GM18858 (cell line): ENCODE measurements around the gene BCOR.

ENCODE experiments used
- ATAC-seq: cut with Tn5 transposase; IDR thresholded peaks from one replicate; pipeline ENCODE4 v1.9.1; 2021; ENCODE audit not compliant: unreplicated experiment

BCOR gene

GRCh38 chrX:40007131-40007755, 90.5 kb downstream of the BCOR start:
- no peak for ATAC-seq

GRCh38 chrX:40006106-40007017, 91.4 kb downstream of the BCOR start:
- no peak for ATAC-seq

DNA sequence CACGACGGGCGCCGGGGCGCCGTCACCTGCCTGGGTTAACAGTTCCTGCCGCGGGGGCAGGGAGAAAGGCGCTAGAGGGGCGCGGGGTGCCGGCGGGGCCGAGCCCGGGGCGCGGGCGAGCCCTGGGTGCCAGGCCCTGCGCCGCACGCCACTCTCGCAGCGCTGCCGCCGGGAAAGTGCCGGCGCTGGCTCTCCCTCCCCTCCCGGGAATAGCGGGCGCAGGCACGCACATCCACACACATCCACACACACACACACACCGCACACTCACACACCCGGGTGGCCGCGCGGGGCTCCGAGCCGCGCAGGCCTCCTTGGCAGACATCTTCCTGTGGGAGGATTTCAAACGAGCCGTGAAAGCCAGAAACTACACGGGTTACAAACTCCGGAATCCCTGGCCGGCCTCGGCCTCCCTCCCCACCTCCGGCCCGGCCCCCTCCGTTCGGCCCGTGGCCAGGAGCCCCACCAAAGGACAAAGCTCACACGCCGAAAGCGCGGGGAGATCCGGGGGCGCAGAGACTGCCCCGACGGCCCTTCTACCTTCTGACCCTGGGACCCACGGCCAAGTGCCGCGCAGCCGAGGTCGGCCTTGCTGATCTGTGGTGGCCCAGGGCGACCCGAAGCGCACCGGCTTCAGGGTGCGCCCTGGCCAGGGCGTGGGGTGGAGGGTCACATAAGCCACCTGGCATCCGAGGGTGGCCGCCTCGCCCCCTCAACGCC, 92.3 kb downstream of the BCOR start:
- ATAC-seq = no peak

GRCh38 chrX:40004921-40005291, 92.9 kb downstream of the BCOR start:
- no peak for ATAC-seq

- ATAC-seq = no peak
Measured at GRCh38 chrX:40004246-40004535, 93.6 kb downstream of the BCOR start.

DNA sequence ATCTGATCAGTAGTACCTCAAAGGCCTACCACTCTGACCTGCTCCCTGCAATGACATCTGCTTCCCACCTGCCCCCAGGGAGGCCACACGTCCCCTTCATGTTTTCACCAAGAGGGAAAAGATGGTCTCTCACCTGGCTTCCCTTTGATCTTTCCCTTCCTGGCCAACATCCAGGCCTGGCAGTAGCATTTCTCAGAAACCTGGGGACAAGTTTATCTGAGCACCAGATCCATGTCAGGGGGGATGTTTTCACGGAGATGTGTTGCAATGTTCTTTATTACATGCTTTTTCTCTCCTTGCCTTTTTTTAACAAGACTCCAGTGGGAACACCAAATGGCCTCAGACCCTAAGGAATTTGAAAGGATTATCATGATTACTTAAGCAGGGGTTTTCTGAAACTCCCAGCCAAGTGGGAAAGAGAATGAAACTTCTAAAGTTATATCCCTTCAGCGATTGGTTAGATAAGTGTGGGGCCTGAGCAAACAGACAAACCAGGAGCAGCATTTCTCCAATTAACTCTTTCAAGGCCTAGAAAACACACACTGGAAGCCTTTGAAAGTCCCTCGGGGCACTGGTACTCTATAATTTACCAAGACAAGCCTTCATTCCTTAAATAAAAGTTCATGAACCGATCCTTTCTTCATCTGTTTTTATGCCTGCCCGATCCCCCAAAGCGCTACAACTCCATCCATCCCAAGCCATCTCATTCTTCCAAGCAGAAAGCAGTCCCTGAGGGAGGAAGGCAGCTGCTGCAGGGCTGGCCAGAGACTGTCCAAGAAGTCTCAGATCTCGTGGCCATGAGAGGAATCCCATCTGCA, 94.1 kb downstream of the BCOR start:
- no peak for ATAC-seq

DNA sequence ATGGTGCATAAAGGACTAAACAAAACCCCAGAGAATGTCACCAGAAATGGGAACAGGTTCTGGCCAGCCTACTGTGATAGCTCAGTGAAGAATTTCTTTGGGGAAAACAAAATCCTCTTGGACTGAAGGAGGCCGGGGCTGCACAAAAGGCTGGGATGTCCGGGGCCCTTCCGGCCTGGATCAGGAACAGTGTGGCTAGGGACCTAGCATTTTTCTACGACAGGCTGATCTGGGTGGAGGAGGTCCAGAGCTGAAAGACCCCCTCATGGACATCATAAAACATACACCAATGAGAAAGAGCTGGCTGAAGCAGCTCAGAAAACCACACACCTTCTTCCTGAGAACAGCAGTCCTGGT, 94.7 kb downstream of the BCOR start:
- ATAC-seq = no peak
